OCI-LY1 (cell line): ENCODE results near the gene MTERF4.

ENCODE experiments used
- H2AFZ ChIP-seq: fragments of 200-600 bp; sonication (generic), shearing (Covaris generic); 2 replicates; pipeline ENCODE4 v1.6.0; 2014; ENCODE audit warnings: antibody characterized with exemption, mild to moderate bottlenecking, low read length
- H3F3A ChIP-seq: fragments of 200-600 bp; sonication (generic), shearing (Covaris generic); 2 replicates; pipeline ENCODE4 v1.6.0; 2014; ENCODE audit warnings: mild to moderate bottlenecking, antibody characterized with exemption, low read length, moderate library complexity; ENCODE audit not compliant: insufficient read depth
- H3K27ac ChIP-seq: fragments of 200-600 bp; sonication (generic); 2 replicates; pipeline ENCODE4 v1.5.1; 2014; ENCODE audit warnings: low read length, mixed run types, mild to moderate bottlenecking, low read depth; ENCODE audit not compliant: poor library complexity, severe bottlenecking
- H3K27me3 ChIP-seq: fragments of 200-600 bp; sonication (generic); 2 replicates; pipeline ENCODE4 v1.6.0; 2014; ENCODE audit warnings: antibody characterized with exemption, mild to moderate bottlenecking, low read length, moderate library complexity; ENCODE audit not compliant: insufficient read depth
- H3K36me3 ChIP-seq: fragments of 200-600 bp; sonication (generic); 2 replicates; pipeline ENCODE4 v1.6.1; 2014; ENCODE audit warnings: mild to moderate bottlenecking, antibody characterized with exemption, low read length, moderate library complexity, mixed read lengths; ENCODE audit not compliant: insufficient read depth
- H3K4me1 ChIP-seq: fragments of 200-600 bp; sonication (generic); 2 replicates; pipeline ENCODE4 v1.5.1; 2014; ENCODE audit warnings: mild to moderate bottlenecking, low read length, moderate library complexity; ENCODE audit not compliant: insufficient read depth, severe bottlenecking
- H3K4me2 ChIP-seq: fragments of 200-600 bp; sonication (generic), shearing (Covaris generic); 2 replicates; pipeline ENCODE4 v1.6.1; 2014; ENCODE audit warnings: low read length
- H3K4me3 ChIP-seq: fragments of 200-600 bp; sonication (generic); 2 replicates; pipeline ENCODE4 v1.5.1; 2014; ENCODE audit warnings: low read length, low read depth, mild to moderate bottlenecking, mixed read lengths; ENCODE audit not compliant: poor library complexity, severe bottlenecking
- H3K79me2 ChIP-seq: fragments of 200-600 bp; shearing (Covaris generic); 2 replicates; pipeline ENCODE4 v1.6.1; 2016; ENCODE audit warnings: mixed run types, low read length, mixed read lengths; ENCODE audit not compliant: insufficient read depth
- H3K9ac ChIP-seq: fragments of 200-600 bp; sonication (generic), shearing (Covaris generic); 2 replicates; pipeline ENCODE4 v1.6.1; 2014; ENCODE audit warnings: mild to moderate bottlenecking, low read length, mixed read lengths
- H3K9me2 ChIP-seq: fragments of 200-600 bp; sonication (generic), shearing (Covaris generic); 2 replicates; pipeline ENCODE4 v1.6.1; 2014; ENCODE audit warnings: low read depth, mild to moderate bottlenecking, low read length, mixed read lengths
- H3K9me3 ChIP-seq: fragments of 200-600 bp; shearing (Covaris generic); 2 replicates; pipeline ENCODE4 v1.6.1; 2014; ENCODE audit warnings: low read length, mixed read lengths
- H4K20me1 ChIP-seq: fragments of 200-600 bp; sonication (generic), shearing (Covaris generic); 2 replicates; pipeline ENCODE4 v1.6.0; 2016; ENCODE audit warnings: mild to moderate bottlenecking, low read length; ENCODE audit not compliant: insufficient read depth
- CTCF ChIP-seq: fragments of 200-600 bp; sonication (generic), shearing (Covaris generic); IDR thresholded peaks from 2 replicates; pipeline ENCODE4 v1.5.1; 2017; ENCODE audit warnings: mild to moderate bottlenecking, antibody characterized with exemption, low read length, moderate library complexity, mixed read lengths
- EZH2 ChIP-seq: fragments of 200-600 bp; sonication (generic), shearing (Covaris generic); IDR thresholded peaks from 2 replicates; pipeline ENCODE4 v1.8.0; 2017; ENCODE audit warnings: borderline replicate concordance, mixed run types, mild to moderate bottlenecking, antibody characterized with exemption, low read length, moderate library complexity, mixed read lengths

Gene MTERF4

DNA sequence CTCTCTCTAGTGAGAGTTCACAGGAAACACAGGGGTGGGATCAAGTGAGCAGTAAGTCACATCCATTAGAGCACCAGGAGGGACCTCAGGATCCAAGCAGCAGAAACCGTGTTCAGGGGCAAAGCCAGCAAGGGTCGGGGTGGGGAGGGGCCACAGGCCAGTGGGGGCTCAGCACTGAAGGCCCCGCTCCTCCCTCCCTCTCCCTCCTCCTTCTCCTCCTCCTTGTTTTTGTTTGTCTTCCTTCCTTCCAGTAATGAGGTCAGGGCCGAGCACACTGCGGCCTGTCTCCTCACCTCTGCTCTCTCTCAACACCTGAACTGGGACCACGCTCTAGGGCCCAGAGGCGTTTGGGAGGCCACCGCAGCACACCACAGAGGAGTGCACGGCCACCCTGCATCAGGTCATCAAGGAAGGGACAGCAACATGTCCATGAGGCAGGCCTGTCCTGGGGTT is 20.9 kb downstream of the MTERF4 start:
- Histone ChIP-seq H3K9ac (no peak overlapping the region), H2AFZ (no peak overlapping the region), H3K4me1 (no peaks in the 10 kb centered on the region), H3K9me2 (no peaks in the 10 kb centered on the region), H3K4me2 (no peak overlapping the region), H3K27me3 (peaks cover 8% of the 10 kb centered on the region; the same call in 1 of the 2 replicates), H3K36me3 (peaks cover 3% of the 10 kb centered on the region), H4K20me1 (no peaks in the 10 kb centered on the region), H3K79me2 (no peaks in the 10 kb centered on the region), H3K4me3 (no peak overlapping the region), H3K27ac (no peak overlapping the region), H3F3A (no peaks in the 10 kb centered on the region), H3K9me3 (no peaks in the 10 kb centered on the region)
- no peak for TF ChIP-seq CTCF
- TF ChIP-seq EZH2, result no peak

GRCh38 chr2:241080405-241081189 is 21.5 kb downstream of the MTERF4 start:
- Histone ChIP-seq H3K36me3 (no peaks in the 10 kb centered on the region; the same call in 1 of the 2 replicates), H3K9me2 (no peaks in the 10 kb centered on the region), H3K4me2 (no peak overlapping the region), H3K9me3 (no peaks in the 10 kb centered on the region), H3F3A (no peaks in the 10 kb centered on the region), H3K9ac (no peak overlapping the region), H3K27ac (no peak overlapping the region), H3K4me3 (no peak overlapping the region), H4K20me1 (no peaks in the 10 kb centered on the region), H2AFZ (no peak overlapping the region), H3K79me2 (no peaks in the 10 kb centered on the region), H3K27me3 (peaks cover 8% of the 10 kb centered on the region; the same call in 1 of the 2 replicates), H3K4me1 (no peaks in the 10 kb centered on the region)
- TF ChIP-seq CTCF (no peak), EZH2 (no peak)

DNA sequence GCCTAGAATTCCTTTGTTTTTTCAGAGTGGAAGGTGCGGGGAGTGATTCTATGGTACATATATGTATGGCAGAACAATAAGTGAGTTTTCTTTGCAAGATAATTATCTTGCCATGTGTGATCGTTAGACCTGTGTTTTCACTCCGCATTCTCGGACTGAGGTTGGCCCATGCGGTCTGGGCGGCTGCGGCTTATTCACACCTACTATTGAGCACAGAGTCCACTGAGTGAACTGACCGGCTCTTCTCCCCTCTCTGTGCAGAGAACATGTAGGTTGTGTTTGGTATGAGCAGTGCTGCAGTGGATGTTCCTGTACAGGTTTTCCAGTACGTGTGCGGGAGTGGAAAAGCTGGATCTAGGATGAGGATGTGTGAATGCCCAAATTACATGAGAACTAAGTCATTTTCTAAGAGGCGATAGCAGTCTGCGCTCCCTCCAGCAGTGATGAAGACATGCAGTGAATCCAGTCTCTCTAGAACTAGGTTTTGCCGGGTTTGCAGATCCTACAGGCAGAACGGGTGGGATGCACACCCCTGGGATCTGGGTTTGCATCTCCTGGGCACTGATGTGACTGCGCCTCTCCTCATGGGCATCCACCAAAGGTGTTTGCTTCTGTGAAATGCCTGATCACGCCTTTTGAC is 27.1 kb downstream of the MTERF4 start:
- Histone ChIP-seq H3K36me3 (no peaks in the 10 kb centered on the region), H2AFZ (no peak overlapping the region), H3K27me3 (peaks cover 3% of the 10 kb centered on the region; the same call in 1 of the 2 replicates), H3K9me2 (no peaks in the 10 kb centered on the region), H3K9ac (no peak overlapping the region), H3K9me3 (no peaks in the 10 kb centered on the region), H3K79me2 (no peaks in the 10 kb centered on the region), H3K4me2 (no peak overlapping the region), H3K4me3 (no peak overlapping the region), H3K27ac (no peak overlapping the region), H4K20me1 (no peaks in the 10 kb centered on the region), H3F3A (no peaks in the 10 kb centered on the region), H3K4me1 (no peaks in the 10 kb centered on the region)
- TF ChIP-seq EZH2 (no peak), CTCF (no peak)
